GM04503 (cell line): ENCODE data around the gene DHFR.

ENCODE experiments used
- DNase-seq: peaks from one replicate; pipeline ENCODE4 v3.0.0-alpha.2; 2012; ENCODE audit warnings: low read depth

Gene DHFR

GRCh38 chr5:80655231-80655774 lies 520 bp upstream of the DHFR start:
- no peak for DNase-seq

- DNase-seq: no peak
These were observed 761 bp downstream of the DHFR start for GRCh38 chr5:80654054-80654390.

- DNase-seq: no peak
These were observed 1.3 kb downstream of the DHFR start for GRCh38 chr5:80653502-80653901.

- DNase-seq: no peak
These were observed 7.9 kb downstream of the DHFR start for GRCh38 chr5:80646926-80647325.

- no peak for DNase-seq
These were observed 9.9 kb downstream of the DHFR start for GRCh38 chr5:80644900-80645299.

DNA sequence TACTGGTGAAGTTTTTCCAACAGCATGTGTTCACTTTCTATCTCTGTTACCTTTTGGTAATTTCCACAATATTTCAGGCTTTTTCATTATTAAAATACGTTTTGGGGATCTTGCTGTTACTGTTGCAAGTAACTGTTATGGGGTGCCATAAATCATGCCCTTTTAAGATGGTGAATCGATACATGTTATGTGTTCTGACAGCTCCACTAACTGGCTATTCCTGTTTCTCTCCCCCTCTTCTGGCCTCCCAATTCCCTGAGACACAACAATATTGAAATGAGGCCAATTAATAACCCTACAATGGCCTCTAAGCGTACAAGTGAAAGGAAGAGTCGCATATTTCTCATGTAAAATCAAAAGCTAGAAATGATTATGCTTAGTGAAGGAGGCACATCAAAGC lies 13.4 kb downstream of the DHFR start:
- no peak for DNase-seq

- no peak for DNase-seq
These were observed 20.6 kb downstream of the DHFR start for GRCh38 chr5:80634193-80634592.

- DNase-seq: no peak
These were observed 22.1 kb downstream of the DHFR start for GRCh38 chr5:80632700-80633099.

- no peak for DNase-seq
These were observed 23.2 kb downstream of the DHFR start for GRCh38 chr5:80631278-80632259.

- DNase-seq: no peak
These were observed 25.5 kb downstream of the DHFR start for GRCh38 chr5:80629281-80629680.

DNA sequence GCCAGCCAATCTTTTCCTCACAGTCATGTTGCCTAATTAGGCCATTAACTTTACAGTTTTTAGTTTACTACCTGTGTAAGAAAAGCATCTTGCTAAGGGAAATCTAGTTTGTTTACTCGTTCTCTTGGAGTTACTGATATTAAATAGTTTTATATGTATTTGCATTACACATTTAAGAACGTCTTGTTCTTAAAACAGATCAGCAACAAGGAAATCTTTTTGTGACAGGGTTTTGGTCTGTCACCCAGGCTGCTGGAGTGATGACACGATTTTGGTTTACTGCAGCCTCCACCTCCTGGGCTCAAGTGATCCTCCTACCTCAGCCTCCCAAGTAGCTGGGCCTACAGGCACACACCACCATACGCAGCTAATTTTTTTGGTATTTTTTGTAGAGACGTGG lies 29.6 kb downstream of the DHFR start:
- no peak for DNase-seq

DNA sequence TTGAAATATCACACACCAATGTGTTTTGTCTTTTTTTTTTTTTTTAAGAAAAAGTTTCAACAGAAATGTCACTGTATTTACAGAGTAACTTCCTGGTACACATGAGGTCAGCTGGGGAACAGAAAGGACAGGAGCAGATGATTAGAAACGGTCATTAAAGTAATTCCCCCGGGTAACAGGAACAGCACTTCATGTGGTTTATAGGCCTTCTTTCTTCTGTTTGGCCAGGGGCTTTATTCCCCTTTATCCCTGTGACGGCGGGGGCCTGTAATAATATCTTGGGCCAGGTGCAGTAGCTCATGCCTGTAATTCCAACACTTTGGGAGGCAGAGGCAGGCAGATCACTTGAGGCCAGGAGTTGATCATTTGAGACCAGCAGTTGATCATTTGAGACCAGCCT lies 30.8 kb downstream of the DHFR start:
- DNase-seq: no peak

GRCh38 chr5:80622756-80623155 lies 32.0 kb downstream of the DHFR start:
- no peak for DNase-seq

DNA sequence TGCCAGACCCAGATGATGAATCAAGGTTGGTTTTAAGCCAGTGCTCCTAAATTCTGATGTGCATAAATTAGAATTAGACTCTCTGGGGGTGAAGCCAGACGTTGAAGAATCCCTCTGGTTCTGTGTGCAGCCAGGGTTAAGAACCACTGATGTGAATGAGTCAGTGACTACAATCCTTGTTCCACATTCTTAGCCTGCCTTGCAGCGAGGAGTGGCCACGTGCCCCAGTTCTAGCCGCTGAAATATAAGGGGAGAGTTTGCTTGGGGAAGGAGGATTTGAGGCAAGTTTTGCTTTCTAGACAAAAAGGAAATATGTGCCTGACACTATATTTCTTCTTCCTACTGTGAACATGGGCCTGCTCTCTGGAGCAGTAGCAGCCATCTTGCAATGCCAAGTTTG lies 34.6 kb downstream of the DHFR start:
- DNase-seq: no peak

DNA sequence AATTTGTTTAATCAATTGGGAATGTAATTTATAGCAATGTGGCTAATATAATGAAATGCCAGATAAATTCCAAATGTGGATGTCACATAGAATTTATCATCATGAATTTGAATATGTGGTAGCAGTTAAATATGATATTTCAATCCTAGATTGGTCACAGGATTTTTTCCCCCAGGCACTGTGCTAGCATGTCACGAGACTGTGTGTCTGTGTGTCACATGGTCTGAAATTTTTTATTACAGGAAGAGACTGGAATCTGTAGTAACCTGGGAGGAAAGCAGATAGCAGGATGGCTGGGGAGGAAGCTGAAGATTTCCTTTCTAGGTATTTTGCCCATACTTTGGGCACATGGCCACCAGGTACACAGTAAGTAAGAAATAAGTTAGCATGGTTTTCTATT lies 35.7 kb downstream of the DHFR start:
- no peak for DNase-seq

- DNase-seq: no peak
These were observed 36.3 kb downstream of the DHFR start for GRCh38 chr5:80618438-80618837.

- no peak for DNase-seq
These were observed 39.4 kb downstream of the DHFR start for GRCh38 chr5:80615266-80615914.

DNA sequence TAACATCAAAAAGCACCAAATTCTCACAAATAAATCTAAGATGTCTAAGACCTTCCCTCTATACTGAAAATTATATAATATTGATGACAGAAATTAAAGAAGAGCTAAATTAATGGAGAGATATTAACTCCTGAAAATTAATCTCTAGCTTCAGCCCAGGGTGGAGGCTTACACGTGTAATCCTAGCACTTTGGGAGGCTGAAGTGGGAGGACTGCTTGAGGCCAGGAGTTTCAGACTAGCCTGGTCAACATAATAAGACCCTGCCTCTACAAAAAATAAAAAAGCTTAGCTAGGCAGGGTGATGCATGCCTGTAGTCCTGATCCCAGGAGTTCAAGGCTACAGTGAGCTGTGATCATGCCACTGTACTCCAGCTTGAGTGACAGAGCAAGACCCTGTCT lies 45.1 kb downstream of the DHFR start:
- no peak for DNase-seq

DNA sequence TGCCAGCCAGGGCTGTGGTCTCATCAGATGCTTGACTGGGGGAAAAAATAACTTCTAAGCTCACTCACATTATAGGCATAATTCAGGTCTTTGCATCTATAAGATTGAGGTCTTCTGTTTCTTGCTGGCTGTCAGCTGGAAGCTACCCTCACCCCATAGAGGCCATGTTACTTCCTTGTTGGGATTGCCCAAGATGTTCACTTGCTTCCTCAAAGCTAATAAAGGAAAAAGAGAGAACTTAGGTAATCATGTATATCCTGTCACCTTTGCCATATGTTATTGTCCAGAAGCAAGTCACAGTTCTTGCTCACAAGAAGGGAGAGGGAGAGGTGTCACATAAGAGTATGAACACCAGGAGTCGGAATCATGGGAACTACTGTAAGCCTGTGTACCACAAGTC lies 46.1 kb downstream of the DHFR start:
- DNase-seq: no peak

DNA sequence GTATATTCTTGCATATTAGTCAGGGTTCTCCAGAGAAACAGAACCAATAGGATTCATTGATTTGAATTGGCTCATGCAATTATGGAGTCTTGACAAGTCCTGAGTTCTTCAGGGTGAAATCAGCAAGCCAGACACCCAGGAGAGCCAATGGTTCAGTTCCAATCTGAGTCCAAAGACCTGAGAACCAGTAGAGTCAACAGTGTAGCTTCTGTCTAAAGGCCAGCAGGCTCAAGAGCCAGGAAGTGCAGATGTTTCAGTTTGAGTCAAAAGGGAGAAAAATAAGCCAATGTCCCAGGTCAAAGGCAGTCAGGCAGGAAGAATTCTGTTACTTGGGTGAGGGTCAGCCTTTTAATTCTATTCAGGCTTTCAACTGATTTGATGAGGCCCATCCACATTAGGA lies 47.0 kb downstream of the DHFR start:
- no peak for DNase-seq

- DNase-seq: no peak
These were observed 47.4 kb downstream of the DHFR start for GRCh38 chr5:80607343-80607742.

GRCh38 chr5:80600943-80601693 lies 53.7 kb downstream of the DHFR start:
- no peak for DNase-seq

DNA sequence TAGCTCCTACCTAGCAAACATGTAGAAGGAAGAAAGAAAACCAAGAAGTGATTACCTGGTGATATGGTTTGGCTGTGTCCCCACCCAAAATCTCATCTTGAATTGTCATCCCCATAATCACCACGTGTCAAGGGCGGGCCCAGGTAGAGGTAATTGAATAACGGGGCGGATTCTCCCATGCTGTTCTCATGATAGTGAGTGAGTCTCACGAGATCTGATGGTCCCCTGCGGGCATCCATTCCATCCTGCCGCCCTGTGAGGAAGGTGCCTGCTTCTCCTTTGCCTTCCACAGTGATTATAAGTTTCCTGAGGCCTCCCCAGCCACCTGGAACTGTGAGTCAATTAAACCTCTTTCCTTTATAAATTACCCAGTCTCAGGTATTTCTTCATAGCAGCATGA lies 57.3 kb downstream of the DHFR start:
- DNase-seq: no peak
